ENCODE data around the gene MALT1. TPM values are rescaled to one million over a fixed set of nuclear protein-coding genes. Genes with fewer than 3 reads are reported as not detected.

The MALT1 gene
- total RNA-seq, 1 experiment from 2014 or later: 19.6 TPM

DNA sequence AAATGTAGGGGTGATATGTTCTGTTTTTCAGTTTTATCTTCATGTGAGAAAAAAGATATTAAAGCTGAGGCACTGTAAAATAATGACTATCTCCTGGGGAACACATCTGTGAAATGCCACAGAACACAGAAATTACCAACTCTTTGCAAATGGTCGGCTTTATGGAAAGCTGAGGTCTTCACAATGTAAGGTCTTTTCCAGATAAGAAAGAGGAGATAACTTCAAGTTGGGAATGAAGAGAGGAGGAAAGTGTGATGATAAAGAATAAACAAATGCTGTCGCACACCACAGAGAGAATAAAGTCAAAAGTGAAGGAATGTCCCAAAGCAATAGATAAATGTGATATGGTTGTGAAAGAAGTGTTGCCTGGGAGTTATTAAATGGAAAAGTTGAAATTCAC is 41.2 kb upstream of the MALT1 start:
- no peaks in the 10 kb centered on the region for H4K20me1 ChIP-seq (ENCODE audit: insufficient read depth)
- H3K27ac ChIP-seq: no peak overlapping the region
- H3K79me2 ChIP-seq (ENCODE audit: low read depth): no peaks in the 10 kb centered on the region
- no peaks in the 10 kb centered on the region for H3K9me2 ChIP-seq (ENCODE audit: insufficient read depth)
- ChIA-PET POLR2A (ENCODE audit: unreplicated experiment) (no interaction called here), CTCF (no interaction called here)
- no peak for DNase-seq
- H3F3A ChIP-seq (ENCODE audit: insufficient read depth, low read depth): no peaks in the 10 kb centered on the region
- no peaks in the 10 kb centered on the region for H3K27me3 ChIP-seq (ENCODE audit: insufficient read depth, low read depth)
- H3K36me3 ChIP-seq (ENCODE audit: low read depth): no peaks in the 10 kb centered on the region
- H3K4me1 ChIP-seq (replicated peaks; ENCODE audit: insufficient read depth): no peaks in the 10 kb centered on the region
- H3K4me3 ChIP-seq: no peak overlapping the region
- no peak overlapping the region for H3K4me2 ChIP-seq
- TF ChIP-seq, protein P1, sequence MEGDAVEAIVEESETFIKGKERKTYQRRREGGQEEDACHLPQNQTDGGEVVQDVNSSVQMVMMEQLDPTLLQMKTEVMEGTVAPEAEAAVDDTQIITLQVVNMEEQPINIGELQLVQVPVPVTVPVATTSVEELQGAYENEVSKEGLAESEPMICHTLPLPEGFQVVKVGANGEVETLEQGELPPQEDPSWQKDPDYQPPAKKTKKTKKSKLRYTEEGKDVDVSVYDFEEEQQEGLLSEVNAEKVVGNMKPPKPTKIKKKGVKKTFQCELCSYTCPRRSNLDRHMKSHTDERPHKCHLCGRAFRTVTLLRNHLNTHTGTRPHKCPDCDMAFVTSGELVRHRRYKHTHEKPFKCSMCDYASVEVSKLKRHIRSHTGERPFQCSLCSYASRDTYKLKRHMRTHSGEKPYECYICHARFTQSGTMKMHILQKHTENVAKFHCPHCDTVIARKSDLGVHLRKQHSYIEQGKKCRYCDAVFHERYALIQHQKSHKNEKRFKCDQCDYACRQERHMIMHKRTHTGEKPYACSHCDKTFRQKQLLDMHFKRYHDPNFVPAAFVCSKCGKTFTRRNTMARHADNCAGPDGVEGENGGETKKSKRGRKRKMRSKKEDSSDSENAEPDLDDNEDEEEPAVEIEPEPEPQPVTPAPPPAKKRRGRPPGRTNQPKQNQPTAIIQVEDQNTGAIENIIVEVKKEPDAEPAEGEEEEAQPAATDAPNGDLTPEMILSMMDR (conservative IDR thresholded peaks at IDR 0.05): no peak
- no peak for TF ChIP-seq EZH2 (IDR thresholded peaks at IDR 0.05; ENCODE audit: low read depth)
- intact Hi-C loops (cut with micrococcal nuclease; ENCODE audit: unreplicated experiment): no loop called here
- no TSS peak for BruUV-seq (replicated peaks)
- no peaks in the 10 kb centered on the region for H3K9me3 ChIP-seq (ENCODE audit: insufficient read depth, low read depth)
- H2AFZ ChIP-seq: no peak overlapping the region

DNA sequence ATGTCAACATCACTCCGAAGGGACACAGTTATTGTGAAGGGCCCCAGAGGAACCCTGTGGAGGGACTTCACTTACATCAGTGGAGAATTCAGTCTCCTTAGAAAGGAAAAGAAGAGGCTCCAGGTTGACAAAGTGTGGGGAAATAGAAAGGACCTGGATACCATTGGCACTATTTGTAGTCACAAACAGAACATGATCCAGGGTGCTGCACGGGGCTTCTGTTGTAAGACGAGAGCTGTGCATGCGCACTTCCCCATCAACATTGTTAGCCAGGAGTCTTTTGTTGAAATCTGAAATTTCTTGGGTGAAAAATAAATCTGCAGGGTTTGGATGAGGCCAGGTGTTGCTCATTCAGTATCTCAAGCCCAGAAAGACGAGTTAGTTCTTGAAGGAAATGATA is 40.0 kb upstream of the MALT1 start:
- Histone ChIP-seq H3K27ac (no peak overlapping the region), H3K4me1 (replicated peaks; ENCODE audit: insufficient read depth) (peaks cover 11% of the 10 kb centered on the region), H3K36me3 (ENCODE audit: low read depth) (no peaks in the 10 kb centered on the region), H3K27me3 (ENCODE audit: insufficient read depth, low read depth) (no peaks in the 10 kb centered on the region), H3K4me3 (no peak overlapping the region), H3K79me2 (ENCODE audit: low read depth) (no peaks in the 10 kb centered on the region), H3K9me2 (ENCODE audit: insufficient read depth) (no peaks in the 10 kb centered on the region), H2AFZ (no peak overlapping the region), H3K9me3 (ENCODE audit: insufficient read depth, low read depth) (no peaks in the 10 kb centered on the region), H4K20me1 (ENCODE audit: insufficient read depth) (no peaks in the 10 kb centered on the region), H3K4me2 (no peak overlapping the region), H3F3A (ENCODE audit: insufficient read depth, low read depth) (no peaks in the 10 kb centered on the region)
- intact Hi-C loops (cut with micrococcal nuclease; ENCODE audit: unreplicated experiment): no loop called here
- no TSS peak for BruUV-seq (replicated peaks)
- POLR2A ChIA-PET (ENCODE audit: unreplicated experiment): no interaction called here
- CTCF ChIA-PET: no interaction called here
- TF ChIP-seq EZH2 (IDR thresholded peaks at IDR 0.05; ENCODE audit: low read depth): no peak
- TF ChIP-seq, protein P1 (conservative IDR thresholded peaks at IDR 0.05): no peak
- DNase-seq: no peak

DNA sequence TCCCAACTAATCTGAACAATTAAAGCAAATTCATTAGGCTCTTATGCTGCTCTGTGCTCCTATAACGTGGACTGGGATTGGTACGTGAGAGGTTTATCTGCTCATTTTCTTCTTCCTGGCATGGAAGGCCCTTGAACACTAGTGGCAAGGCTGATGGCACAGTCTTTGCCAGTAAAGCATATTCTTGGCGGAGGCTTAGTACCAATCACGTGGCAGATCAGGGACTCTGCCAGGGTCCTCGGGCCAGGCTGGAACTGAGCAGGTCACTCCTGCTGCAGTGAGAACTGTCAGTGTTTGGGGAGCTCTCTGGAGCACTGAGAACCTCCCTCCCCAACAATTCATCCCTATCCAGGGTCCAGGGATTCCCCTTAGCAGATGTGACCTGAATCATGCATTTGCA is 38.7 kb upstream of the MALT1 start:
- CTCF ChIA-PET: interaction anchor here (0.7 kb wide), 1 partner anchor 14 kb away, joined by 3 read pairs; no protein-coding TSS in a partner anchor
- no peaks in the 10 kb centered on the region for H3K36me3 ChIP-seq (ENCODE audit: low read depth)
- H3K4me1 ChIP-seq (replicated peaks; ENCODE audit: insufficient read depth): peaks cover 14% of the 10 kb centered on the region
- TF ChIP-seq, protein P1 (conservative IDR thresholded peaks at IDR 0.05): no peak
- TF ChIP-seq EZH2 (IDR thresholded peaks at IDR 0.05; ENCODE audit: low read depth): no peak
- H3K4me2 ChIP-seq: no peak overlapping the region
- no peak overlapping the region for H2AFZ ChIP-seq
- no peaks in the 10 kb centered on the region for H3K9me2 ChIP-seq (ENCODE audit: insufficient read depth)
- H3K4me3 ChIP-seq: no peak overlapping the region
- intact Hi-C loops (cut with micrococcal nuclease; ENCODE audit: unreplicated experiment): no loop called here
- H3F3A ChIP-seq (ENCODE audit: insufficient read depth, low read depth): no peaks in the 10 kb centered on the region
- H4K20me1 ChIP-seq (ENCODE audit: insufficient read depth): no peaks in the 10 kb centered on the region
- H3K79me2 ChIP-seq (ENCODE audit: low read depth): no peaks in the 10 kb centered on the region
- no peaks in the 10 kb centered on the region for H3K27me3 ChIP-seq (ENCODE audit: insufficient read depth, low read depth)
- no TSS peak for BruUV-seq (replicated peaks)
- H3K27ac ChIP-seq: no peak overlapping the region
- POLR2A ChIA-PET (ENCODE audit: unreplicated experiment): no interaction called here
- no peak for DNase-seq
- no peaks in the 10 kb centered on the region for H3K9me3 ChIP-seq (ENCODE audit: insufficient read depth, low read depth)
